ENCODE measurements around the gene HOMER2. TPM values are rescaled to one million over a fixed set of nuclear protein-coding genes. Genes with fewer than 3 reads are reported as not detected.

The HOMER2 gene
- total RNA-seq, 4 donors from 2014 or later = 81.4 to 120 (median 99.2) TPM

DNA sequence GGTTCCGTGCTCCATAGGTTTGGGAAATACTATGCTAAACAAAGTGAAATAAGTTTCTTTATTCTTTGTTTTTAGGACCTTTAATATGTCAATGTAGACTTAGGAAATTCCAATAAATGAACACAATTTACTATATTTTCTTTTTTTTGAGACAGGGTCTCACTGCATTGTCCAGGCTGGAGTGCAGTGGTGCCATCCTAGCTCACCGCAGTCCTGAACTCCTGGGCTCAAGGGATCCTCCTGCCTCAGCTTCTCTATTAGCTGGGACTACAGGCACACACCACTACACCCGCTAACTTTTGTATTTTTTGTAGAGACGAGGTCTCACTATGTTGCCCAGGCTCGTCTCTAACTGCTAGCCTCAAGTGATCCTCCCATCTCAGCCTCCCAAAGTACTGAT, 12.4 kb upstream of the HOMER2 start:
- Histone ChIP-seq H3K9me3 (no peaks in the 10 kb centered on the region), H3K27me3 (no peaks in the 10 kb centered on the region), H3K4me1 (peaks cover under 1% of the 10 kb centered on the region), H3K27ac (no peak overlapping the region), H3K36me3 (no peaks in the 10 kb centered on the region), H3K4me3 (no peak overlapping the region)
- 98% methylated on average over 5 of the region's 5 CpGs for whole genome bisulfite sequencing
- DNase-seq (ENCODE audit: low spot score in 2 of 2) = no peak
- no peak for TF ChIP-seq POLR2AphosphoS5 (IDR thresholded peaks at IDR 0.05)
- TF ChIP-seq, protein P1, sequence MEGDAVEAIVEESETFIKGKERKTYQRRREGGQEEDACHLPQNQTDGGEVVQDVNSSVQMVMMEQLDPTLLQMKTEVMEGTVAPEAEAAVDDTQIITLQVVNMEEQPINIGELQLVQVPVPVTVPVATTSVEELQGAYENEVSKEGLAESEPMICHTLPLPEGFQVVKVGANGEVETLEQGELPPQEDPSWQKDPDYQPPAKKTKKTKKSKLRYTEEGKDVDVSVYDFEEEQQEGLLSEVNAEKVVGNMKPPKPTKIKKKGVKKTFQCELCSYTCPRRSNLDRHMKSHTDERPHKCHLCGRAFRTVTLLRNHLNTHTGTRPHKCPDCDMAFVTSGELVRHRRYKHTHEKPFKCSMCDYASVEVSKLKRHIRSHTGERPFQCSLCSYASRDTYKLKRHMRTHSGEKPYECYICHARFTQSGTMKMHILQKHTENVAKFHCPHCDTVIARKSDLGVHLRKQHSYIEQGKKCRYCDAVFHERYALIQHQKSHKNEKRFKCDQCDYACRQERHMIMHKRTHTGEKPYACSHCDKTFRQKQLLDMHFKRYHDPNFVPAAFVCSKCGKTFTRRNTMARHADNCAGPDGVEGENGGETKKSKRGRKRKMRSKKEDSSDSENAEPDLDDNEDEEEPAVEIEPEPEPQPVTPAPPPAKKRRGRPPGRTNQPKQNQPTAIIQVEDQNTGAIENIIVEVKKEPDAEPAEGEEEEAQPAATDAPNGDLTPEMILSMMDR (IDR thresholded peaks at IDR 0.05) = no peak
- no peak for TF ChIP-seq POLR2A (IDR thresholded peaks at IDR 0.05)
- TF ChIP-seq EP300 (IDR thresholded peaks at IDR 0.05) = no peak

DNA sequence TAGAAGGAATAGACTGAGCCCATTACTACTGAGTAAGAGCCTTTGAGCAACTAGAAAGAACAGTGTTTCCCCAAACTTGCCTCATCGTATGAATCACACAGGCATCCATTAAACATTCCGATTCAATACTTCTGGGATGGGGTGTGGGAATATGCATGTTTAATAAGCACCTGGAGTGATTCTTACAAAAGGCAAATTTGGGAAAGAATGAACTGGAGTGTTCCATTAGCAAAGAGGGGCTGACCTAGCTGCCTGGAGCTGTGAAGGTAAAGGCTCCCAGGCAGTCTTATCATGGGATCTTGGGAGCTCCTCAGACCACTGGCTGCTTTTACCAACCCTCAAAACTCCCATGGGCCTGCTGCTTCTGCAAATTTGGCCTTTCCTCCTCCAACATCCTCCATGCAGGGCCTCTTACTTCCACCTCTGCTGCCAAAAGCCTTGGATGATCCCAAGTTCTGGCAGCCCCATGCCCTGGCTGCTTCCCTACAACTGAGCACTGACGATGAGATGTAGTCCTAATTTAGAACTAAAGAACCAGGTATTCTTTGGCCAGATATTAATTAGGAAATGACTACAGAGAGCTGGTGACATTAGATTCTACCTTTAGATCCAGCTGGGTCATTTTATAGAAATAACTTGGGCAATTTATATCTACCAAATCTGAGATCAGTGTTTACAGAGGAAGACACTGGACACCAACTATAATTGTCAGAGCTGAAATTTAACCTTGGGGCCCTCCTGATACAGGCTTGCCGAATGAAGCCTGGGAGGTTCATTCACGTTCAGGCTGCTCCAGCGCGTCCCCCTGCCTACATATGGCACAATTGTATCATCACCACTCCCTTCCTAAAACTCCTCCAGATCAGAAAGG, 11.2 kb upstream of the HOMER2 start:
- no peak overlapping the region for H3K4me3 ChIP-seq
- no peaks in the 10 kb centered on the region for H3K36me3 ChIP-seq
- H3K9me3 ChIP-seq = no peaks in the 10 kb centered on the region
- 91% methylated on average over 7 of the region's 7 CpGs for WGBS
- H3K27ac ChIP-seq = no peak overlapping the region
- DNase-seq (ENCODE audit: low spot score in 2 of 2) = no peak
- peaks cover 8% of the 10 kb centered on the region for H3K4me1 ChIP-seq
- TF ChIP-seq EP300 (IDR thresholded peaks at IDR 0.05) = no peak
- no peak for TF ChIP-seq POLR2A (IDR thresholded peaks at IDR 0.05)
- TF ChIP-seq, protein P1 (IDR thresholded peaks at IDR 0.05) = no peak
- no peak for TF ChIP-seq POLR2AphosphoS5 (IDR thresholded peaks at IDR 0.05)
- H3K27me3 ChIP-seq = no peaks in the 10 kb centered on the region

DNA sequence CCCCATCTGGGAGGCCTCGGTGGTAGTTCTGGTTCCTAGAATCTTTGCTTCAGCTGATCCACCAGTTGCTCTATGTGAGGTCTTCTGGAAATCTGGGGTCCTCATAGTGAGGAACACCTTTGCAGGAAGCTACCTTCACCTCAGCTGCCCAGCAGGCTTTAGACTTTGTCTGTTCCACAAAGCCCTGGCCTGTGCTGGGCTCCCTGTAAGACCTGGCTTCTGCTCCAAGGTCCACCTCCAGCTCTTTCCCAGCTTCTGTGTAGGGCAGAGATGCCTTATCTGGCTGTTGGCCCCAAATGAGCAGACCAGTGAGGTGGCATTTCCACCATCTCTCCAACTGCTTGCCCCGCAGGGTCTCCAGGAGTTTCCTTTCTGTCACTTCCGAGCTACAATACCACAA, 8.2 kb upstream of the HOMER2 start:
- H3K9me3 ChIP-seq = no peaks in the 10 kb centered on the region
- no peak for DNase-seq (ENCODE audit: low spot score in 2 of 2)
- 86% methylated on average over 3 of the region's 3 CpGs for WGBS

DNA sequence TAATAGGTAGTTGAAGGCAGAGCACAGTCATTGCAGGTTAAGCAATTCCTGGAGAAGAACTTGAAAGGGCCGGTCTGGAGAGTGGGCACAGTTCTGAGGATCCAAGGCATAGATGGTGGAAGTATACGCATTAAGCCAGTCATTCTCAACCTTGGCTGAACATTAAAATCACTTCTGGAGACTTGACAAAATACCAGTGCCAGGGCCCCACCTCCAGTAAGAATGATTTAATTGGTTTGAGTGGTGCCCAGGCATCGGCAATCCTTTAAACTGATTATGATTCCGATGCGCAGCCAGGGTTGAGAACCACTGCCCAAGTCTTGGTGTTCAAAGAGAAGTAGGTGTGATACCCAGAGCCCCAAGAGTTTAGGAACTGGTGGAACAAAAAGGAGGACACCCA, 6.9 kb upstream of the HOMER2 start:
- Histone ChIP-seq H3K36me3 (no peaks in the 10 kb centered on the region), H3K9me3 (no peaks in the 10 kb centered on the region), H3K27ac (no peak overlapping the region), H3K4me1 (peaks cover 14% of the 10 kb centered on the region), H3K27me3 (no peaks in the 10 kb centered on the region), H3K4me3 (no peak overlapping the region)
- WGBS = 77% methylated on average over 5 of the region's 5 CpGs
- TF ChIP-seq POLR2A (IDR thresholded peaks at IDR 0.05) (no peak), POLR2AphosphoS5 (IDR thresholded peaks at IDR 0.05) (no peak), EP300 (IDR thresholded peaks at IDR 0.05) (no peak)
- TF ChIP-seq, protein P1 (IDR thresholded peaks at IDR 0.05) = no peak
- DNase-seq (ENCODE audit: low spot score in 2 of 2) = no peak

More for the DNA sequence above, 8.2 kb upstream of the HOMER2 start:
- TF ChIP-seq, protein P1 (IDR thresholded peaks at IDR 0.05) = no peak
- TF ChIP-seq POLR2AphosphoS5 (IDR thresholded peaks at IDR 0.05) (no peak), POLR2A (IDR thresholded peaks at IDR 0.05) (no peak), EP300 (IDR thresholded peaks at IDR 0.05) (no peak)
- H3K27me3 ChIP-seq = no peaks in the 10 kb centered on the region
- H3K36me3 ChIP-seq = no peaks in the 10 kb centered on the region
- H3K27ac ChIP-seq = no peak overlapping the region
- H3K4me1 ChIP-seq = peaks cover 14% of the 10 kb centered on the region
- H3K4me3 ChIP-seq = no peak overlapping the region

DNA sequence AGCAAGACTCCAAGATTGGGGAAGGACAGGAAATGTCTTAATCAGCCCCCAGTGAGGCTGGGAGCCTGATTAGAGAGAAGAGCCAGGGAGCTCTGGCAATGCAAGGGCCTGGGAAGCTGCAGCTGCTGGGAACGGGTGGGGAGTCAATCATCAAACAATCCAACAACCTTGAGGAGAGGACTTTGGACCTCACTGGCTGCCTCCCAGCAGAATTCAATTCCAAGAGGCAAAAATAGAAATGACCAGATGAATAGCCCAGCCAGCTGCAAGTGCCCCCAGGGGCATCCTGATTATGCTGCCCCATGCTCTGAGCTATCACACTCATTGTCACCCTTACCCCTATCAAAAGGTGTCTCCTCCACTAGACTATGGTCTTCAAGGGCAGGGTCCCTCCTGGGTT, 6.1 kb upstream of the HOMER2 start:
- H3K4me1 ChIP-seq = peaks cover 14% of the 10 kb centered on the region
- no peaks in the 10 kb centered on the region for H3K27me3 ChIP-seq
- no peaks in the 10 kb centered on the region for H3K36me3 ChIP-seq
- no peak for DNase-seq (ENCODE audit: low spot score in 2 of 2)
- H3K4me3 ChIP-seq = no peak overlapping the region
- no peaks in the 10 kb centered on the region for H3K9me3 ChIP-seq
- H3K27ac ChIP-seq = no peak overlapping the region
- no peak for TF ChIP-seq POLR2A (IDR thresholded peaks at IDR 0.05)
- no peak for TF ChIP-seq POLR2AphosphoS5 (IDR thresholded peaks at IDR 0.05)
- TF ChIP-seq, protein P1 (IDR thresholded peaks at IDR 0.05) = no peak
- TF ChIP-seq EP300 (IDR thresholded peaks at IDR 0.05) = no peak
- 80% methylated on average over 1 of the region's 1 CpG for WGBS

Measured in suprapubic skin (tissue), 4 donors.